Gastrocnemius medialis (tissue), 4 donors: ENCODE measurements around the gene HIPK4. TPM values are rescaled to one million over a fixed set of nuclear protein-coding genes. Genes with fewer than 3 reads are reported as not detected.

Source experiments
- ATAC-seq, 2 donors: fragments of 150-250 bp; one replicate each; pipeline ENCODE4 v1.9.1; 2016
- DNase-seq, 2 donors: peaks; one replicate each; pipeline ENCODE4 v3.0.0-alpha.2; 2019
- H3K27ac ChIP-seq, 4 donors: fragments of 200-600 bp; sonication (generic); 1 replicate in 1 of 4; 2 replicates in 3 of 4; pipeline ENCODE4 v1.5.1; 2016 to 2018; ENCODE audit warnings: mild to moderate bottlenecking in 2 of 4, moderate library complexity in 1 of 4
- H3K27me3 ChIP-seq, 3 donors: fragments of 200-600 bp; sonication (generic) in 2 of 3; 1 replicate in 1 of 3; 2 replicates in 2 of 3; pipeline versions ENCODE4 v1.5.1 to v1.6.0; 2016 to 2019; ENCODE audit warnings: mild to moderate bottlenecking in 1 of 3, moderate library complexity in 1 of 3
- H3K36me3 ChIP-seq, 2 donors: fragments of 200-600 bp; sonication (generic) in 1 of 2; one replicate each; pipeline ENCODE4 v1.5.1; 2017 to 2018
- H3K4me1 ChIP-seq, 2 donors: fragments of 200-600 bp; sonication (generic) in 1 of 2; one replicate each; pipeline ENCODE4 v1.5.1; 2016 to 2017; ENCODE audit warnings: mild to moderate bottlenecking in 2 of 2
- H3K4me3 ChIP-seq, 4 donors: fragments of 200-600 bp; sonication (generic) in 3 of 4; 1 replicate in 1 of 4; 2 replicates in 3 of 4; pipeline ENCODE4 v1.5.1; 2016 to 2019; ENCODE audit warnings: mild to moderate bottlenecking in 2 of 4
- H3K9me3 ChIP-seq, 3 donors: fragments of 200-600 bp; sonication (generic) in 2 of 3; 1 replicate in 1 of 3; 2 replicates in 2 of 3; pipeline ENCODE4 v1.5.1; 2016 to 2019
- CTCF ChIP-seq, 5 experiments: fragments of 450-650 bp in 3 of 5; fragments of 200-600 bp in 2 of 5; sonication (generic) in 2 of 5; IDR thresholded peaks in 4 of 5; conservative IDR thresholded peaks in 1 of 5; 1 replicate in 4 of 5; 2 replicates in 1 of 5; pipeline ENCODE4 v1.5.1; 2016 to 2019; ENCODE audit warnings: antibody characterized with exemption in 5 of 5, mild to moderate bottlenecking in 3 of 5, moderate library complexity in 3 of 5
- POLR2A ChIP-seq, 2 donors: fragments of 450-650 bp; IDR thresholded peaks; one replicate each; pipeline ENCODE4 v1.6.1; 2017; ENCODE audit warnings: antibody characterized with exemption in 2 of 2, mild to moderate bottlenecking in 2 of 2, moderate library complexity in 2 of 2
- in situ Hi-C, 4 donors: fragments of 200-750 bp; cut with MboI; loops; one replicate each; pipeline versions ENCODE4 v1.15.0 to v1.8.0; 2017; ENCODE audit warnings: low sequenced_read_pairs in 4 of 4
- intact Hi-C: fragments of 100-400 bp; cut with DNase I; formaldehyde crosslinking; loops from one replicate; pipeline ENCODE4 v1.15.1; 2023; ENCODE audit warnings: low total_unique reads
- total RNA-seq, 4 donors: library from RNA; depleted of rRNA; stranded (reverse); fragments of >200 nt; gene quantifications; one replicate each; pipeline versions ENCODE4 v1.1.0 to v1.2.3, GENCODE V29; 2016

Gene HIPK4
- total RNA-seq, 4 donors from 2014 or later = 0.20 to 0.39 TPM; not detected in 2

DNA sequence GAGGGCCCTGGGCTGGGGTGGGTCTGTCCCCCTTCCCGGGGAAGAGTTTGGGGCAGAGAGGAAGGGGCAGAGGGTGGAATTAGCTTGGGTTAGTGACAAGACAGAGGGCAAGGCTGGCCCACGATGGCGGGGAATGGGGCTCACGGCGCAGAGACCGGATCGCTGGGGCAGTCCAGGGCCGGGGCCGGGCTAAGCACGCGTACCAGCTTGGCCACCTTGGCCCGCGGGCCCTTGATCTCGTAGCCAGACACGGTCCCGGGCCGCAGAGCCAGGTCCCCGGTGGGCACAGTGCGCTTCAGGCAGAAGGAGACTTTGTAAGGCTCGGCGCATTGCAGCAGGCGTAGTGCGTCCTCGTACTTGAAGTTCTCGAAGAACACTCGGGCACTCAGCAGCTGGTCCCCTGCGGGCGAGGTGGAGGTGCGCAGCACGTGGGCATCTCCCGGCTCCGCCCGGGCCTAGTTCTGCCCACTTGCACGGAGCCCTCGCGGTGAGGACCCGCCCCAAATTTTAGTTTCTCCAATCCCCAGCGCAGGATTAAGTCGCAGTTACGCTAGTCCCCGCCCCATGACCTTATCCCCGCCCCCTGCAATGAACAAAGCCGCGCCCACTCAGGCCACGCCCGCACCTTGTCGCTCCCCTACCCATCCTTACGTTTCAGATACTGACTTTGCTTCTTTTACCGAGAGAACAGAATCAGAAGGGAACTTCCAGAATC is 8.6 kb upstream of the HIPK4 start:
- ATAC-seq = no peak
- in situ Hi-C loops (loop anchor here in 1 of 4 donors (25.0 kb wide), 1 partner anchor 1364 kb away; the partner anchor contains the start of gene CEACAM6), intact Hi-C loops (no loop called here)
- no peak for TF ChIP-seq CTCF (IDR thresholded peaks at IDR 0.05 in 4 of 5, conservative IDR thresholded peaks at IDR 0.05 in 1 of 5)
- TF ChIP-seq POLR2A (IDR thresholded peaks at IDR 0.05) = no peak
- no peak overlapping the region for H3K4me3 ChIP-seq
- no peak overlapping the region for H3K27ac ChIP-seq
- no peaks in the 10 kb centered on the region for H3K27me3 ChIP-seq
- no peaks in the 10 kb centered on the region for H3K36me3 ChIP-seq
- H3K9me3 ChIP-seq = no peaks in the 10 kb centered on the region
- DNase-seq = peak in 1 of 2 donors; percentile 31
- H3K4me1 ChIP-seq = peaks cover 5 to 6% of the 10 kb centered on the region in 2 donors

- DNase-seq (no peak), ATAC-seq (no peak)
- Histone ChIP-seq H3K9me3 (no peaks in the 10 kb centered on the region), H3K27me3 (no peaks in the 10 kb centered on the region), H3K4me1 (no peaks in the 10 kb centered on the region), H3K4me3 (no peak overlapping the region), H3K36me3 (no peaks in the 10 kb centered on the region), H3K27ac (no peak overlapping the region)
- intact Hi-C loops (no loop called here), in situ Hi-C loops (loop anchor here in 1 of 4 donors (25.0 kb wide), 1 partner anchor 1365 kb away; the partner anchor contains the start of gene CEACAM6)
- TF ChIP-seq CTCF (IDR thresholded peaks at IDR 0.05 in 4 of 5, conservative IDR thresholded peaks at IDR 0.05 in 1 of 5) = no peak
- TF ChIP-seq POLR2A (IDR thresholded peaks at IDR 0.05) = no peak
Observed at GRCh38 chr19:40397568-40397906, 7.6 kb upstream of the HIPK4 start.

DNA sequence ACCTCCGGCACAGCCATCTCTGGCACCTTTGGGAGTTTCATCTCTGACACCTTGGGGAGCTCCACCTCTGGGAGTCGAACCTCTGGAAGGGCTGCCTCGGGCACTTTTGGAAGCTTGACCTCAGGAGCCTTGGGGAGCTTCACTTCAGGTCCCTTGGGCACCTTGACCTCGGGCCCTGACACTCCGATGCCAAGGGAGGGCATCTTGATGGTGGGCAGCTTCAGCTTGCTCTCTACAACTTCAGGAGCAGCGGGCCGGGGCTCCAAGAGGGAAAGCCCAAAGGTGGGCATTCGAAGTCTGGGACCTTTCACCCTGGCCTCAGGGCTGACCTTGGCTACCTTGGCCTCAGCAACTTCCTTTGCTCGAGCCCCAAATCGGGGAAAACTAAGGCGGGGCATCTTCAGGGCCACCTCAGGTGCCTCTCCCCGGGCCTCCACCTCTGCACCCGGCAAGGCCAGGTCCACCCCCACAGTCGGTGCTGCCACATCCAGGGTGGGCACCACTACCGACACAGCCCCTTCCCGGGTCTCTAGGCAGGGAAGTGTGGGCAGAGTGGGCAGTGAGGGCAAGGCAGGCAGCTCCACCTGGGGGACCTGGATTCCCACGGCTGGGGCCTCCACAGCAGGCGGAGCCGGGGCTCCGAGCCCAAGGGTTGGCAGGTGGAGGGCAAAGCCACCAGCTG is 7.0 kb upstream of the HIPK4 start:
- H3K4me3 ChIP-seq = no peak overlapping the region
- H3K9me3 ChIP-seq = no peaks in the 10 kb centered on the region
- no peak for DNase-seq
- TF ChIP-seq CTCF (IDR thresholded peaks at IDR 0.05 in 4 of 5, conservative IDR thresholded peaks at IDR 0.05 in 1 of 5) (no peak), POLR2A (IDR thresholded peaks at IDR 0.05) (no peak)
- intact Hi-C loops (no loop called here), in situ Hi-C loops (loop anchor here in 1 of 4 donors (25.0 kb wide), 1 partner anchor 1365 kb away; the partner anchor contains the start of gene CEACAM6)
- no peak for ATAC-seq
- H3K36me3 ChIP-seq = no peaks in the 10 kb centered on the region
- H3K27me3 ChIP-seq = no peaks in the 10 kb centered on the region
- H3K4me1 ChIP-seq = no peaks in the 10 kb centered on the region
- no peak overlapping the region for H3K27ac ChIP-seq

DNA sequence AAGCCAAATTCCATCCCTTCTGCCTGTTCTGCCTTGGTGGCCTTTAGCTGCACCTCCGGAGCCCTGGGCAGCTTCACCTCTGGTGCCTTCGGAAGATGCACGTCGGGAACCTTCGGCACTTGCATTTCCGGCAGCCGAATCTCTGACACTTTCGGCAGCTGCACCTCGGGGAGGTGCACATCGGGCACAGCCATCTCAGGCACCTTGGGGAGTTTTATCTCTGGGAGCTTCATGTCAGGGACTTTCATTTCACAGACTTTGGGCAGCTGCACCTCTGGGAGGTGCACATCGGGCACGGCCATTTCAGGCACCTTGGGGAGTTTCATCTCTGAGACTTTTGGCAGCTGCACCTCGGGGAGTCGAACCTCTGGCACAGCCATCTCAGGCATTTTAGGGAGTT is 6.0 kb upstream of the HIPK4 start:
- DNase-seq (no peak), ATAC-seq (no peak)
- in situ Hi-C loops = loop anchor here in 1 of 4 donors (25.0 kb wide), 1 partner anchor 1366 kb away; the partner anchor contains the start of gene CEACAM6
- no peaks in the 10 kb centered on the region for H3K27me3 ChIP-seq
- H3K27ac ChIP-seq = no peak overlapping the region
- intact Hi-C loops = no loop called here
- no peak for TF ChIP-seq POLR2A (IDR thresholded peaks at IDR 0.05)
- no peak for TF ChIP-seq CTCF (IDR thresholded peaks at IDR 0.05 in 4 of 5, conservative IDR thresholded peaks at IDR 0.05 in 1 of 5)
- no peak overlapping the region for H3K4me3 ChIP-seq
- no peaks in the 10 kb centered on the region for H3K4me1 ChIP-seq
- H3K9me3 ChIP-seq = no peaks in the 10 kb centered on the region
- no peaks in the 10 kb centered on the region for H3K36me3 ChIP-seq
